LHCN-M2 (cell line): ENCODE results near the gene CAPZB. TPM values are rescaled to one million over a fixed set of nuclear protein-coding genes. Genes with fewer than 3 reads are reported as not detected.

Experiments
- DNase-seq: peaks from one replicate; pipeline ENCODE4 v3.0.0-alpha.2; 2012; ENCODE audit warnings: low read depth
- total RNA-seq: library from RNA; depleted of rRNA; stranded (reverse); fragments of >200 nt; gene quantifications from 2 replicates; pipeline ENCODE4 v1.2.3, GENCODE V29; 2014

The CAPZB gene
- total RNA-seq, 1 experiment from 2014 or later = 134 TPM

- DNase-seq = no peak
Measured at GRCh38 chr1:19387045-19387467, 98.3 kb downstream of the CAPZB start.

GRCh38 chr1:19385869-19386591 is 99.3 kb downstream of the CAPZB start:
- DNase-seq = peak; percentile 31

- DNase-seq = no peak
Measured at GRCh38 chr1:19385221-19385620, 100.1 kb downstream of the CAPZB start.

- no peak for DNase-seq
Measured at GRCh38 chr1:19384772-19385187, 100.6 kb downstream of the CAPZB start.

GRCh38 chr1:19384113-19384512 is 101.2 kb downstream of the CAPZB start:
- peak; percentile 29 for DNase-seq

- no peak for DNase-seq
Measured at GRCh38 chr1:19382222-19382621, 103.1 kb downstream of the CAPZB start.

- no peak for DNase-seq
Measured at GRCh38 chr1:19381261-19381660, 104.1 kb downstream of the CAPZB start.

GRCh38 chr1:19377812-19378718 is 107.3 kb downstream of the CAPZB start:
- no peak for DNase-seq

- no peak for DNase-seq
Measured at GRCh38 chr1:19376428-19377372, 108.6 kb downstream of the CAPZB start.

- peak; percentile 25 for DNase-seq
Measured at GRCh38 chr1:19375631-19376400, 109.5 kb downstream of the CAPZB start.

- peak; percentile 82 for DNase-seq
Measured at GRCh38 chr1:19374926-19375325, 110.4 kb downstream of the CAPZB start.

- DNase-seq = peak; percentile 54
Measured at GRCh38 chr1:19374083-19374801, 111.1 kb downstream of the CAPZB start.

GRCh38 chr1:19373211-19374082 is 111.9 kb downstream of the CAPZB start:
- no peak for DNase-seq

- DNase-seq = peak; percentile 78
Measured at GRCh38 chr1:19372602-19373001, 112.7 kb downstream of the CAPZB start.

- DNase-seq = no peak
Measured at GRCh38 chr1:19372136-19372514, 113.2 kb downstream of the CAPZB start.

GRCh38 chr1:19371226-19372135 is 113.9 kb downstream of the CAPZB start:
- DNase-seq = no peak

GRCh38 chr1:19370453-19371170 is 114.7 kb downstream of the CAPZB start:
- DNase-seq = no peak
